Measurements from ENCODE around the gene FPR1.

Gene FPR1

GRCh38 chr19:51703575-51704515 lies 47.8 kb downstream of the FPR1 start:
- DNase-seq, result no peak

- no peak for DNase-seq
Observed at GRCh38 chr19:51702825-51703574, 48.7 kb downstream of the FPR1 start.

- DNase-seq, result no peak
Observed at GRCh38 chr19:51702103-51702824, 49.4 kb downstream of the FPR1 start.

- DNase-seq, result no peak
Observed at GRCh38 chr19:51701468-51702100, 50.1 kb downstream of the FPR1 start.

- DNase-seq, result no peak
Observed at GRCh38 chr19:51699170-51699569, 52.5 kb downstream of the FPR1 start.

- DNase-seq, result no peak
Observed at GRCh38 chr19:51698296-51698695, 53.4 kb downstream of the FPR1 start.

GRCh38 chr19:51697169-51697776 lies 54.4 kb downstream of the FPR1 start:
- DNase-seq, result no peak

GRCh38 chr19:51696606-51697005 lies 55.1 kb downstream of the FPR1 start:
- DNase-seq, result no peak
